ENCODE results near the gene VRK1.

The VRK1 gene

GRCh38 chr14:96808619-96809406 is 11.6 kb downstream of the VRK1 start:
- no peak for DNase-seq
- H3K27me3 ChIP-seq (ENCODE audit: insufficient read depth, low read length, poor library complexity) = no peaks in the 10 kb centered on the region
- peaks cover 6% of the 10 kb centered on the region; the same call in 1 of the 2 replicates for H3K4me1 ChIP-seq (ENCODE audit: insufficient read depth, low read length)
- no peak overlapping the region for H3K9ac ChIP-seq (ENCODE audit: low read depth, low read length)
- no peaks in the 10 kb centered on the region for H3K9me3 ChIP-seq (ENCODE audit: insufficient read depth, low read length, severe bottlenecking)
- H4K20me1 ChIP-seq (ENCODE audit: insufficient read depth, low read length) = peaks cover 95% of the 10 kb centered on the region
- no peak for ATAC-seq (ENCODE audit: insufficient read depth, low read depth)
- no peak overlapping the region for H3K4me2 ChIP-seq (ENCODE audit: insufficient read depth, low read length)
- H2AFZ ChIP-seq (ENCODE audit: low read depth, low read length) = no peak overlapping the region
- TF ChIP-seq EZH2 (IDR thresholded peaks at IDR 0.05; ENCODE audit: borderline replicate concordance, low read depth, low read length, severe bottlenecking) = no peak
- TF ChIP-seq CTCF (IDR thresholded peaks at IDR 0.05; ENCODE audit: borderline replicate concordance, extremely low read depth, low read length, poor library complexity, severe bottlenecking) = no peak
- peaks cover 100% of the 10 kb centered on the region for H3K79me2 ChIP-seq (ENCODE audit: insufficient read depth, low read length)
- H3K36me3 ChIP-seq (ENCODE audit: insufficient read depth, low read length) = peaks cover 25% of the 10 kb centered on the region
- no peak overlapping the region for H3K27ac ChIP-seq (ENCODE audit: low read length)
- H3K4me3 ChIP-seq (ENCODE audit: low read depth in 1 of 2, low read length in 2 of 2) = no peak overlapping the region

GRCh38 chr14:96811265-96811664 is 14.1 kb downstream of the VRK1 start:
- Histone ChIP-seq H3K79me2 (ENCODE audit: insufficient read depth, low read length) (peaks cover 100% of the 10 kb centered on the region), H3K4me2 (ENCODE audit: insufficient read depth, low read length) (no peak overlapping the region), H3K4me1 (ENCODE audit: insufficient read depth, low read length) (peaks cover 10% of the 10 kb centered on the region), H3K4me3 (ENCODE audit: low read depth in 1 of 2, low read length in 2 of 2) (no peak overlapping the region), H3K9me3 (ENCODE audit: insufficient read depth, low read length, severe bottlenecking) (no peaks in the 10 kb centered on the region), H3K27me3 (ENCODE audit: insufficient read depth, low read length, poor library complexity) (no peaks in the 10 kb centered on the region), H3K9ac (ENCODE audit: low read depth, low read length) (no peak overlapping the region), H3K36me3 (ENCODE audit: insufficient read depth, low read length) (peaks cover 21% of the 10 kb centered on the region), H2AFZ (ENCODE audit: low read depth, low read length) (no peak overlapping the region), H4K20me1 (ENCODE audit: insufficient read depth, low read length) (peaks cover 94% of the 10 kb centered on the region), H3K27ac (ENCODE audit: low read length) (no peak overlapping the region)
- no peak for ATAC-seq (ENCODE audit: insufficient read depth, low read depth)
- DNase-seq = no peak
- no peak for TF ChIP-seq EZH2 (IDR thresholded peaks at IDR 0.05; ENCODE audit: borderline replicate concordance, low read depth, low read length, severe bottlenecking)
- TF ChIP-seq CTCF (IDR thresholded peaks at IDR 0.05; ENCODE audit: borderline replicate concordance, extremely low read depth, low read length, poor library complexity, severe bottlenecking) = no peak

GRCh38 chr14:96811985-96812667 is 14.9 kb downstream of the VRK1 start:
- Histone ChIP-seq H3K9me3 (ENCODE audit: insufficient read depth, low read length, severe bottlenecking) (no peaks in the 10 kb centered on the region), H2AFZ (ENCODE audit: low read depth, low read length) (no peak overlapping the region), H3K4me1 (ENCODE audit: insufficient read depth, low read length) (peaks cover 10% of the 10 kb centered on the region), H3K4me3 (ENCODE audit: low read depth in 1 of 2, low read length in 2 of 2) (no peak overlapping the region), H4K20me1 (ENCODE audit: insufficient read depth, low read length) (peaks cover 94% of the 10 kb centered on the region), H3K27ac (ENCODE audit: low read length) (no peak overlapping the region), H3K36me3 (ENCODE audit: insufficient read depth, low read length) (peaks cover 14% of the 10 kb centered on the region), H3K4me2 (ENCODE audit: insufficient read depth, low read length) (no peak overlapping the region), H3K79me2 (ENCODE audit: insufficient read depth, low read length) (peaks cover 100% of the 10 kb centered on the region), H3K9ac (ENCODE audit: low read depth, low read length) (no peak overlapping the region), H3K27me3 (ENCODE audit: insufficient read depth, low read length, poor library complexity) (no peaks in the 10 kb centered on the region)
- TF ChIP-seq CTCF (IDR thresholded peaks at IDR 0.05; ENCODE audit: borderline replicate concordance, extremely low read depth, low read length, poor library complexity, severe bottlenecking) = no peak
- TF ChIP-seq EZH2 (IDR thresholded peaks at IDR 0.05; ENCODE audit: borderline replicate concordance, low read depth, low read length, severe bottlenecking) = no peak
- ATAC-seq (ENCODE audit: insufficient read depth, low read depth) (no peak), DNase-seq (no peak)

All from DND-41 (cell line).